ENCODE data around the gene BCL7C. TPM values are rescaled to one million over a fixed set of nuclear protein-coding genes. Genes with fewer than 3 reads are reported as not detected.

Gene BCL7C
- total and polyA plus RNA-seq, 2 of the 8 experiments (the other 6 are each of a cell fraction or from before 2014, with no cell fraction given) = 8.6 to 17.2 TPM

DNA sequence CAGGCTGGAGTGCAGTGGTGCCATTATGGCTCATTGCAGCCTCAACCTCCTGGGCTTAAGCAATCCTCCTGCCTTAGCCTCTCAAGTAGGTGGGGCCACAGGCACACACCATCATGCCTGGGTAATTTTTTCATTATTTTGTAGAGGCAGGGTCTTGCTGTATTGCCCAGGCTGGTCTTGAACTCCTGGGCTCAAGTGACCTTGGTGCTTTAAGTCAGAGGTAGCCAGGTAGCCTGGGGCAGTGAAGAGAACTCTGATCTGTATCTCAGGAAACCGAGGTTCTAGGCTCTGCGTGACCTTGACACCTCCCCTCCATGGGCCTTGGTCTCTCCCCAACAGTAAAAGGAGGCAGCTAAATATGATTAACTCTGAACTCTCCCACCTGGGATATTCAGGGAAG, 5.9 kb upstream of the BCL7C start (continued):
- TF ChIP-seq, protein P1, sequence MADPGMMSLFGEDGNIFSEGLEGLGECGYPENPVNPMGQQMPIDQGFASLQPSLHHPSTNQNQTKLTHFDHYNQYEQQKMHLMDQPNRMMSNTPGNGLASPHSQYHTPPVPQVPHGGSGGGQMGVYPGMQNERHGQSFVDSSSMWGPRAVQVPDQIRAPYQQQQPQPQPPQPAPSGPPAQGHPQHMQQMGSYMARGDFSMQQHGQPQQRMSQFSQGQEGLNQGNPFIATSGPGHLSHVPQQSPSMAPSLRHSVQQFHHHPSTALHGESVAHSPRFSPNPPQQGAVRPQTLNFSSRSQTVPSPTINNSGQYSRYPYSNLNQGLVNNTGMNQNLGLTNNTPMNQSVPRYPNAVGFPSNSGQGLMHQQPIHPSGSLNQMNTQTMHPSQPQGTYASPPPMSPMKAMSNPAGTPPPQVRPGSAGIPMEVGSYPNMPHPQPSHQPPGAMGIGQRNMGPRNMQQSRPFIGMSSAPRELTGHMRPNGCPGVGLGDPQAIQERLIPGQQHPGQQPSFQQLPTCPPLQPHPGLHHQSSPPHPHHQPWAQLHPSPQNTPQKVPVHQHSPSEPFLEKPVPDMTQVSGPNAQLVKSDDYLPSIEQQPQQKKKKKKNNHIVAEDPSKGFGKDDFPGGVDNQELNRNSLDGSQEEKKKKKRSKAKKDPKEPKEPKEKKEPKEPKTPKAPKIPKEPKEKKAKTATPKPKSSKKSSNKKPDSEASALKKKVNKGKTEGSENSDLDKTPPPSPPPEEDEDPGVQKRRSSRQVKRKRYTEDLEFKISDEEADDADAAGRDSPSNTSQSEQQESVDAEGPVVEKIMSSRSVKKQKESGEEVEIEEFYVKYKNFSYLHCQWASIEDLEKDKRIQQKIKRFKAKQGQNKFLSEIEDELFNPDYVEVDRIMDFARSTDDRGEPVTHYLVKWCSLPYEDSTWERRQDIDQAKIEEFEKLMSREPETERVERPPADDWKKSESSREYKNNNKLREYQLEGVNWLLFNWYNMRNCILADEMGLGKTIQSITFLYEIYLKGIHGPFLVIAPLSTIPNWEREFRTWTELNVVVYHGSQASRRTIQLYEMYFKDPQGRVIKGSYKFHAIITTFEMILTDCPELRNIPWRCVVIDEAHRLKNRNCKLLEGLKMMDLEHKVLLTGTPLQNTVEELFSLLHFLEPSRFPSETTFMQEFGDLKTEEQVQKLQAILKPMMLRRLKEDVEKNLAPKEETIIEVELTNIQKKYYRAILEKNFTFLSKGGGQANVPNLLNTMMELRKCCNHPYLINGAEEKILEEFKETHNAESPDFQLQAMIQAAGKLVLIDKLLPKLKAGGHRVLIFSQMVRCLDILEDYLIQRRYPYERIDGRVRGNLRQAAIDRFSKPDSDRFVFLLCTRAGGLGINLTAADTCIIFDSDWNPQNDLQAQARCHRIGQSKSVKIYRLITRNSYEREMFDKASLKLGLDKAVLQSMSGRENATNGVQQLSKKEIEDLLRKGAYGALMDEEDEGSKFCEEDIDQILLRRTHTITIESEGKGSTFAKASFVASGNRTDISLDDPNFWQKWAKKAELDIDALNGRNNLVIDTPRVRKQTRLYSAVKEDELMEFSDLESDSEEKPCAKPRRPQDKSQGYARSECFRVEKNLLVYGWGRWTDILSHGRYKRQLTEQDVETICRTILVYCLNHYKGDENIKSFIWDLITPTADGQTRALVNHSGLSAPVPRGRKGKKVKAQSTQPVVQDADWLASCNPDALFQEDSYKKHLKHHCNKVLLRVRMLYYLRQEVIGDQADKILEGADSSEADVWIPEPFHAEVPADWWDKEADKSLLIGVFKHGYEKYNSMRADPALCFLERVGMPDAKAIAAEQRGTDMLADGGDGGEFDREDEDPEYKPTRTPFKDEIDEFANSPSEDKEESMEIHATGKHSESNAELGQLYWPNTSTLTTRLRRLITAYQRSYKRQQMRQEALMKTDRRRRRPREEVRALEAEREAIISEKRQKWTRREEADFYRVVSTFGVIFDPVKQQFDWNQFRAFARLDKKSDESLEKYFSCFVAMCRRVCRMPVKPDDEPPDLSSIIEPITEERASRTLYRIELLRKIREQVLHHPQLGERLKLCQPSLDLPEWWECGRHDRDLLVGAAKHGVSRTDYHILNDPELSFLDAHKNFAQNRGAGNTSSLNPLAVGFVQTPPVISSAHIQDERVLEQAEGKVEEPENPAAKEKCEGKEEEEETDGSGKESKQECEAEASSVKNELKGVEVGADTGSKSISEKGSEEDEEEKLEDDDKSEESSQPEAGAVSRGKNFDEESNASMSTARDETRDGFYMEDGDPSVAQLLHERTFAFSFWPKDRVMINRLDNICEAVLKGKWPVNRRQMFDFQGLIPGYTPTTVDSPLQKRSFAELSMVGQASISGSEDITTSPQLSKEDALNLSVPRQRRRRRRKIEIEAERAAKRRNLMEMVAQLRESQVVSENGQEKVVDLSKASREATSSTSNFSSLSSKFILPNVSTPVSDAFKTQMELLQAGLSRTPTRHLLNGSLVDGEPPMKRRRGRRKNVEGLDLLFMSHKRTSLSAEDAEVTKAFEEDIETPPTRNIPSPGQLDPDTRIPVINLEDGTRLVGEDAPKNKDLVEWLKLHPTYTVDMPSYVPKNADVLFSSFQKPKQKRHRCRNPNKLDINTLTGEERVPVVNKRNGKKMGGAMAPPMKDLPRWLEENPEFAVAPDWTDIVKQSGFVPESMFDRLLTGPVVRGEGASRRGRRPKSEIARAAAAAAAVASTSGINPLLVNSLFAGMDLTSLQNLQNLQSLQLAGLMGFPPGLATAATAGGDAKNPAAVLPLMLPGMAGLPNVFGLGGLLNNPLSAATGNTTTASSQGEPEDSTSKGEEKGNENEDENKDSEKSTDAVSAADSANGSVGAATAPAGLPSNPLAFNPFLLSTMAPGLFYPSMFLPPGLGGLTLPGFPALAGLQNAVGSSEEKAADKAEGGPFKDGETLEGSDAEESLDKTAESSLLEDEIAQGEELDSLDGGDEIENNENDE (IDR thresholded peaks at IDR 0.05; ENCODE audit: insufficient replicate concordance, low read length) = no peak
- TF ChIP-seq CREB1 (IDR thresholded peaks at IDR 0.05) (no peak), GABPA (IDR thresholded peaks at IDR 0.05; ENCODE audit: borderline replicate concordance, insufficient read depth, low read length) (no peak), NRF1 (IDR thresholded peaks at IDR 0.05; ENCODE audit: low read depth, low read length) (no peak), HDAC2 (IDR thresholded peaks at IDR 0.05; ENCODE audit: borderline replicate concordance in 1 of 2, low read depth in 2 of 2, low read length in 2 of 2) (no peak), SP2 (IDR thresholded peaks at IDR 0.05; ENCODE audit: low read length) (no peak), POLR2A (IDR thresholded peaks at IDR 0.05; ENCODE audit: control extremely low read depth in 1 of 2, low read depth in 2 of 2, low read length in 2 of 2) (no peak), CHD2 (IDR thresholded peaks at IDR 0.05; ENCODE audit: low read length) (no peak)
